C4-2B (cell line): ENCODE results near the gene RASA3.
"Not testable (repeated sequence)": the region's sequence is repeated elsewhere in the genome, so short reads cannot be mapped to it uniquely, and the experiment has no call there.

Source experiments
- H3K27ac ChIP-seq: fragments of 450-650 bp; 2 replicates; pipeline ENCODE4 v1.5.1; 2017
- CTCF ChIP-seq: fragments of 450-650 bp; conservative IDR thresholded peaks from 2 replicates; pipeline ENCODE4 v1.5.1; 2017; ENCODE audit warnings: mild to moderate bottlenecking
- ZFX ChIP-seq: fragments of 450-650 bp; IDR thresholded peaks from 2 replicates; pipeline ENCODE4 v1.6.1; 2017

Gene RASA3

DNA sequence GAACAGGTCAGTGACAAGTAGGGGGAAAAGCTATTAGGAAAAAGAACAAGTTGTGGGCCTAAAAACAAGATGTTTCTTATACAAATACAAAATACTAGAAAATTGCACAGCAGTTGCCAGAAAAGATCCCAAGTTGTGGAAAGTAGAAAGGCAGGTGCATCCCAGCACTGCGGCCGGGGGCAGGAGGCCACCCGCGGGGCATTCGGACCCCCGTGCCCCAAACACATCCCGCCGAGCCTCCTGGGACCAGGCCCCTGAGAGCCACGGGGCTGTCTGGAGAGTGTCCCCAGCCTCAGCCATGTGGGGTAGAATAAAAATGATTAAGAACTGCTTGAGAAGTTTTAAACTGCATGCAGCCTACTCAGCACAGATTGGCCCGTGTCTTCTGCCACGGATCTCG is 11.4 kb downstream of the RASA3 start:
- TF ChIP-seq CTCF = no peak
- TF ChIP-seq ZFX = no peak
- no peak overlapping the region for H3K27ac ChIP-seq

DNA sequence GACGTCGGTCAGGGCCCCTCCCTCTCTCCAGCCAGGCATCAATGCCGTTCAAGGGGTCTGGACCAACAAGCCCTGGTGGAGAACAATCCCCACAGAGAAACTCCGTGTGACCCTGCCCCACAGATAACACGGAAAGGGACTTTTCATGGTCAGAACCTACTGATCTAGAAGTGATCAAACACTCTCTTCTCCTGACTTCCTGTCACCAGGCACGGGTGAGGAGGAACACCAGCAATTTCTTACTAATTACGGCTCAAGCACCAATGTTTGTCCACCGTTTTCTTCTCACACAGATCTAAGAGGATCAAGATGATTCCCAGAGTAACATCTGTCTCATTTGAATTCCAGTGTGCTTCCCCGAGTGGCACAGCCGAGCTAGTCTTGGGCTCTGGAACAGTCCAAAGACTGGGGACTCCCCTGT is 11.8 kb downstream of the RASA3 start:
- TF ChIP-seq ZFX (no peak), CTCF (no peak)
- no peak overlapping the region for H3K27ac ChIP-seq

GRCh38 chr13:114119196-114119595 is 13.2 kb downstream of the RASA3 start:
- no peak overlapping the region for H3K27ac ChIP-seq
- TF ChIP-seq ZFX = no peak
- TF ChIP-seq CTCF = no peak

DNA sequence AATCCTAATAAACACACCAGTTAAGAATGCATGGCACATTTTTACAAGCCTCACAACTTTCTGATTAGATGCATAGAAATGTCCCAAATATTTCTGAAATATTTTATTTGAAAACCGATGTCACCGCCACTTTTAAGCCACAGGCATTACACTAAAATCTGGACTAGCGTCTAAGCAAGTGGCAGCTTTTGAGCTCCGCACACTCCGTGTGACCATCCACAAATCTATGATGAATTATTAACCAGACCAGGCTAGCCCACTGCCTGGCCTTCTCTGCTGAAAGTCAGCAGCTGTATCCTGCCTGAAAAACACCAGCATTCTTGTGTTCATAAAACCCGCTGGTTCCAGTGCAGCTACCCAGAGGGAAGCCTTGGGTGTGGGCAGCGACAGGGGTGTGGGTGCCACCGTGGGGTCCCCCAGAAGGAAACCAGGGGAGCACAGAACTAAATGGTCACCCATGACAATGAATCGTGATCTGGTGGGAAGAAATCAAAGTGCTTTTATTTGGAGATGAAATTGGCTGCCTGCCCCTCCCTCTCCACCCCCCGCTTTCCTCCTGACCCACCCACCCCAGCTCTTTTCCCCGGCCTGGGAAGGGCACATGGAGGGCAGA is 13.8 kb downstream of the RASA3 start:
- no peak overlapping the region for H3K27ac ChIP-seq

DNA sequence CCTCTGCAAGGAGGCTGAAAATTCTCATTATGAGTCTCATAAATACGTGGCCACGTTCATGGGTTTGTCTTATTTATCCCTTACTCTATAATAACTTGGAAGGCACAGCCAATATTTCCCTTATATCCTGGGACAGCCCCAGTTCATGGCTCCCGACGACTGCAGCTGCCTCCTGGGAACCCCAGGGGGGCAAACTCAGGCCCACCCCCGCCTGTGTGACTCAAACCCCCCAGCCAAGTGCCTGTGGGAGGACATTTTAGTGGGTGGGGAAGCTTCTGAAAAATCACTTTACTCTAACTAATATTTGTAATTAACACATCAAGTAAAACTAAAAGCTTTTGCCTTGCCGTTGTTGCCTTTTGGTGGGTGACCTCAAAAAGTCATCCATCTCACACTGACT is 14.3 kb downstream of the RASA3 start:
- TF ChIP-seq ZFX (no peak), CTCF (no peak)
- no peak overlapping the region for H3K27ac ChIP-seq

More for the DNA sequence above, 13.8 kb downstream of the RASA3 start:
- TF ChIP-seq CTCF (no peak), ZFX (no peak)

GRCh38 chr13:114117341-114117874 is 15.0 kb downstream of the RASA3 start:
- not testable (repeated sequence) for H3K27ac ChIP-seq

GRCh38 chr13:114116734-114117133 is 15.7 kb downstream of the RASA3 start:
- no peak overlapping the region for H3K27ac ChIP-seq
- TF ChIP-seq CTCF (no peak), ZFX (no peak)

GRCh38 chr13:114115796-114116195 is 16.6 kb downstream of the RASA3 start:
- no peak for TF ChIP-seq ZFX
- TF ChIP-seq CTCF = no peak
- H3K27ac ChIP-seq = no peak overlapping the region
